Measurements from ENCODE around the gene MUC6. TPM values are rescaled to one million over a fixed set of nuclear protein-coding genes. Genes with fewer than 3 reads are reported as not detected.

MUC6 gene
- total RNA-seq, 1 experiment from 2014 or later = not detected

- Histone ChIP-seq H3K27ac (ENCODE audit: low read depth, low read length, poor library complexity, severe bottlenecking) (no peak overlapping the region), H3K36me3 (ENCODE audit: insufficient read depth, low read length, poor library complexity, severe bottlenecking) (peaks cover 14% of the 10 kb centered on the region), H3K9me3 (ENCODE audit: low read depth, low read length, poor library complexity, severe bottlenecking) (no peaks in the 10 kb centered on the region), H3K4me1 (ENCODE audit: insufficient read depth, low read length, poor library complexity, severe bottlenecking) (no peaks in the 10 kb centered on the region), H3K27me3 (replicated peaks; ENCODE audit: insufficient read depth, low read depth, low read length, poor library complexity) (no peaks in the 10 kb centered on the region), H3K4me3 (ENCODE audit: low read depth, low read length, poor library complexity, severe bottlenecking) (no peak overlapping the region)
- TF ChIP-seq EZH2 (IDR thresholded peaks at IDR 0.05; ENCODE audit: borderline replicate concordance, low read depth, low read length, poor library complexity, severe bottlenecking) (no peak), CTCF (conservative IDR thresholded peaks at IDR 0.05; ENCODE audit: low read depth, low read length) (no peak)
- ChIA-PET CTCF (no interaction called here), POLR2A (ENCODE audit: low non-redundant PET) (interaction anchor here (0.5 kb wide), 1 partner anchor 1801 kb away, joined by 3 read pairs; no protein-coding TSS in a partner anchor)
- intact Hi-C loops (cut with micrococcal nuclease; ENCODE audit: unreplicated experiment) = loop anchor here (10.0 kb wide), 1 partner anchor 118 kb away; no protein-coding TSS in a partner anchor
- BruUV-seq (replicated peaks) = no TSS peak
- no peak for DNase-seq (ENCODE audit: low spot score)
Observed at GRCh38 chr11:972523-973211, 63.9 kb downstream of the MUC6 start.

- BruUV-seq (replicated peaks) = no TSS peak
- H3K27me3 ChIP-seq (replicated peaks; ENCODE audit: insufficient read depth, low read depth, low read length, poor library complexity) = no peaks in the 10 kb centered on the region
- H3K9me3 ChIP-seq (ENCODE audit: low read depth, low read length, poor library complexity, severe bottlenecking) = no peaks in the 10 kb centered on the region
- POLR2A ChIA-PET (ENCODE audit: low non-redundant PET) = no interaction called here
- H3K4me1 ChIP-seq (ENCODE audit: insufficient read depth, low read length, poor library complexity, severe bottlenecking) = no peaks in the 10 kb centered on the region
- peaks cover 14% of the 10 kb centered on the region for H3K36me3 ChIP-seq (ENCODE audit: insufficient read depth, low read length, poor library complexity, severe bottlenecking)
- H3K4me3 ChIP-seq (ENCODE audit: low read depth, low read length, poor library complexity, severe bottlenecking) = no peak overlapping the region
- TF ChIP-seq CTCF (conservative IDR thresholded peaks at IDR 0.05; ENCODE audit: low read depth, low read length) (no peak), EZH2 (IDR thresholded peaks at IDR 0.05; ENCODE audit: borderline replicate concordance, low read depth, low read length, poor library complexity, severe bottlenecking) (no peak)
- H3K27ac ChIP-seq (ENCODE audit: low read depth, low read length, poor library complexity, severe bottlenecking) = no peak overlapping the region
- DNase-seq (ENCODE audit: low spot score) = no peak
- intact Hi-C loops (cut with micrococcal nuclease; ENCODE audit: unreplicated experiment) = loop anchor here (10.0 kb wide), 1 partner anchor 117 kb away; no protein-coding TSS in a partner anchor
- CTCF ChIA-PET = no interaction called here
Observed at GRCh38 chr11:971731-972365, 64.7 kb downstream of the MUC6 start.

GRCh38 chr11:971092-971690 lies 65.3 kb downstream of the MUC6 start:
- CTCF ChIA-PET = no interaction called here
- TF ChIP-seq CTCF (conservative IDR thresholded peaks at IDR 0.05; ENCODE audit: low read depth, low read length) (no peak), EZH2 (IDR thresholded peaks at IDR 0.05; ENCODE audit: borderline replicate concordance, low read depth, low read length, poor library complexity, severe bottlenecking) (no peak)
- Histone ChIP-seq H3K9me3 (ENCODE audit: low read depth, low read length, poor library complexity, severe bottlenecking) (no peaks in the 10 kb centered on the region), H3K36me3 (ENCODE audit: insufficient read depth, low read length, poor library complexity, severe bottlenecking) (peaks cover 14% of the 10 kb centered on the region), H3K27ac (ENCODE audit: low read depth, low read length, poor library complexity, severe bottlenecking) (no peak overlapping the region), H3K27me3 (replicated peaks; ENCODE audit: insufficient read depth, low read depth, low read length, poor library complexity) (no peaks in the 10 kb centered on the region), H3K4me3 (ENCODE audit: low read depth, low read length, poor library complexity, severe bottlenecking) (no peak overlapping the region), H3K4me1 (ENCODE audit: insufficient read depth, low read length, poor library complexity, severe bottlenecking) (no peaks in the 10 kb centered on the region)
- DNase-seq (ENCODE audit: low spot score) = no peak
- intact Hi-C loops (cut with micrococcal nuclease; ENCODE audit: unreplicated experiment) = loop anchor here (10.0 kb wide), 1 partner anchor 116 kb away; no protein-coding TSS in a partner anchor
- BruUV-seq (replicated peaks) = no TSS peak
- POLR2A ChIA-PET (ENCODE audit: low non-redundant PET) = no interaction called here
